ENCODE measurements around the gene TF.
A peak's percentile ranks its signal among the peaks of the same experiment; 100 is the strongest.

Gene TF

GRCh38 chr3:133788024-133788423 lies 41.8 kb downstream of the TF start:
- no peak overlapping the region for H3K4me3 ChIP-seq (ENCODE audit: low read length)
- TF ChIP-seq, protein P1, sequence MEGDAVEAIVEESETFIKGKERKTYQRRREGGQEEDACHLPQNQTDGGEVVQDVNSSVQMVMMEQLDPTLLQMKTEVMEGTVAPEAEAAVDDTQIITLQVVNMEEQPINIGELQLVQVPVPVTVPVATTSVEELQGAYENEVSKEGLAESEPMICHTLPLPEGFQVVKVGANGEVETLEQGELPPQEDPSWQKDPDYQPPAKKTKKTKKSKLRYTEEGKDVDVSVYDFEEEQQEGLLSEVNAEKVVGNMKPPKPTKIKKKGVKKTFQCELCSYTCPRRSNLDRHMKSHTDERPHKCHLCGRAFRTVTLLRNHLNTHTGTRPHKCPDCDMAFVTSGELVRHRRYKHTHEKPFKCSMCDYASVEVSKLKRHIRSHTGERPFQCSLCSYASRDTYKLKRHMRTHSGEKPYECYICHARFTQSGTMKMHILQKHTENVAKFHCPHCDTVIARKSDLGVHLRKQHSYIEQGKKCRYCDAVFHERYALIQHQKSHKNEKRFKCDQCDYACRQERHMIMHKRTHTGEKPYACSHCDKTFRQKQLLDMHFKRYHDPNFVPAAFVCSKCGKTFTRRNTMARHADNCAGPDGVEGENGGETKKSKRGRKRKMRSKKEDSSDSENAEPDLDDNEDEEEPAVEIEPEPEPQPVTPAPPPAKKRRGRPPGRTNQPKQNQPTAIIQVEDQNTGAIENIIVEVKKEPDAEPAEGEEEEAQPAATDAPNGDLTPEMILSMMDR (IDR thresholded peaks at IDR 0.05; ENCODE audit: insufficient read depth, low read depth, low read length, missing control alignments): no peak
- no peak for DNase-seq (ENCODE audit: low read depth)

DNA sequence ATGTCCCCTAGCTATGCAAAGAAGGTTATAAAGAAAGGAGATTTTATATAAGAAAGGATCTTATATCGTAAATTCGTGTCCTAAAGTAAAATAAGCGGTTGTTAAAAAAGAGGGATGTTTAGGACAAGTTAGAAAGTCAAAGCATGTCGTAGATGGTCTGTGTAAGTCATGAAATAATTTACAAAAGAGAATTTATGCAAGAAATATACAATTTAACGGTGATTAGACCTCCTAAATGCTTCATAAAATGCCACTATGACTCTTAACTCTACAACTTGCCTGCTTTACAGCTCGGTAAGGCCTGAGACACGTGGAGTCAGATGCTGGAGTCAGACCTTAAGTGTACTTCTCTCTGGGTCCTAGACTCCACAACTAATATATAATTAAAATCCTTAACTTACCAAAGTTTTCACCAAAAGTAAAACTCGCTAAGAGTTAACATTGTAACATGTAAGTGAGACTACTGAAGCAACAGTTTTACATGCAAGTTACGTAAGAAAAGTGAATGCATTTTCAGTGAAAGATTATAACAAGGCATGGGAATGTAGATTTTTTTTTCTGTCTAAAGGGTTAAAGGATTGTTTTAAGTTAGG lies 46.1 kb downstream of the TF start:
- TF ChIP-seq, protein P1 (IDR thresholded peaks at IDR 0.05; ENCODE audit: insufficient read depth, low read depth, low read length, missing control alignments): no peak
- DNase-seq (ENCODE audit: low read depth): no peak

GRCh38 chr3:133797396-133798105 lies 51.4 kb downstream of the TF start:
- no peak overlapping the region for H3K4me3 ChIP-seq (ENCODE audit: low read length)
- peak; percentile 14 for DNase-seq (ENCODE audit: low read depth)
- TF ChIP-seq, protein P1 (IDR thresholded peaks at IDR 0.05; ENCODE audit: insufficient read depth, low read depth, low read length, missing control alignments): no peak

More for the DNA sequence above, 46.1 kb downstream of the TF start:
- no peak overlapping the region for H3K4me3 ChIP-seq (ENCODE audit: low read length)

- TF ChIP-seq, protein P1 (IDR thresholded peaks at IDR 0.05; ENCODE audit: insufficient read depth, low read depth, low read length, missing control alignments): no peak
- H3K4me3 ChIP-seq (ENCODE audit: low read length): no peak overlapping the region
- DNase-seq (ENCODE audit: low read depth): peak; percentile 88
Observed at GRCh38 chr3:133799794-133800585, 53.8 kb downstream of the TF start.

- DNase-seq (ENCODE audit: low read depth): no peak
- H3K4me3 ChIP-seq (ENCODE audit: low read length): no peak overlapping the region
- TF ChIP-seq, protein P1 (IDR thresholded peaks at IDR 0.05; ENCODE audit: insufficient read depth, low read depth, low read length, missing control alignments): no peak
Observed at GRCh38 chr3:133803469-133803868, 57.3 kb downstream of the TF start.

- DNase-seq (ENCODE audit: low read depth): peak; percentile 14
- H3K4me3 ChIP-seq (ENCODE audit: low read length): peak overlapping the region; percentile 89
- TF ChIP-seq, protein P1 (IDR thresholded peaks at IDR 0.05; ENCODE audit: insufficient read depth, low read depth, low read length, missing control alignments): no peak
Observed at GRCh38 chr3:133804896-133805295, 58.7 kb downstream of the TF start.

Measured in epithelial cell of esophagus (primary cell).